HuH-7.5 (cell line): ENCODE data around the gene TMEM255B.

ENCODE experiments used
- DNase-seq: peaks from one replicate; pipeline ENCODE4 v3.0.0; 2011; ENCODE audit warnings: low spot score

Gene TMEM255B

DNA sequence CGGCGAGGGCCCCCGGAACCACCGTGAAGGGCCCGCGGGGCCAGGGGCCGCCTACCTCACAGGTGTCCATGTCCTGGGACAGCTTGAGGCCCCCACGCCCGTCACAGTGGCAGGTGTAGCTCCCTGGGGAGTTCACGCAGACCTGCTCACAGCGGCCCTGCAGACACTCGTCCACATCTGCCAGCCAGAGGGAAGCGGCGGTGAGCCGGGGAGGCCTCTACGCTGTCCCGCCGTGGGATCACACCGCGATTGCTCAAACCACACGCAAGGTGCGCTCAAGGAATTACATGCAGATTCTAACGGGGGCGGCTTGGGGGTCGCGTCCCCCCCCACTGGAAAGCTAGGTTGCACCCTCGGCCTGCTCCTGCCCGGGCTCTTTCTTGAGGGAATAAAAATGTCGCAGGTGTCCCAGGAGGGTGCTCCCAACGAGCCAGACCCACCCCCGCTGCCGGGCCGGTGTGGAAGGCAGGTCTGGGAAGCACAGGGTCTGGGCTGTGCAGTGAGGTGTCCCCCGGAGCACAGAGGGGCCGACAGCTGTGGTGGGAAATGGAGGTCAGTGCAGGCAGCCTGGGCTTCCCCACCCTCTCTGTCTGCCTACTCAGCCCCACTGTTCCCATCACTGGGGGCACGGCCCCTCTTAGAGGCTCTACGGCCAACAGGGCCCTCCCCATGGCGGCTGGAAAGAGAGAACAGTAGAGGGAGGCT is 75.6 kb downstream of the TMEM255B start:
- no peak for DNase-seq

DNA sequence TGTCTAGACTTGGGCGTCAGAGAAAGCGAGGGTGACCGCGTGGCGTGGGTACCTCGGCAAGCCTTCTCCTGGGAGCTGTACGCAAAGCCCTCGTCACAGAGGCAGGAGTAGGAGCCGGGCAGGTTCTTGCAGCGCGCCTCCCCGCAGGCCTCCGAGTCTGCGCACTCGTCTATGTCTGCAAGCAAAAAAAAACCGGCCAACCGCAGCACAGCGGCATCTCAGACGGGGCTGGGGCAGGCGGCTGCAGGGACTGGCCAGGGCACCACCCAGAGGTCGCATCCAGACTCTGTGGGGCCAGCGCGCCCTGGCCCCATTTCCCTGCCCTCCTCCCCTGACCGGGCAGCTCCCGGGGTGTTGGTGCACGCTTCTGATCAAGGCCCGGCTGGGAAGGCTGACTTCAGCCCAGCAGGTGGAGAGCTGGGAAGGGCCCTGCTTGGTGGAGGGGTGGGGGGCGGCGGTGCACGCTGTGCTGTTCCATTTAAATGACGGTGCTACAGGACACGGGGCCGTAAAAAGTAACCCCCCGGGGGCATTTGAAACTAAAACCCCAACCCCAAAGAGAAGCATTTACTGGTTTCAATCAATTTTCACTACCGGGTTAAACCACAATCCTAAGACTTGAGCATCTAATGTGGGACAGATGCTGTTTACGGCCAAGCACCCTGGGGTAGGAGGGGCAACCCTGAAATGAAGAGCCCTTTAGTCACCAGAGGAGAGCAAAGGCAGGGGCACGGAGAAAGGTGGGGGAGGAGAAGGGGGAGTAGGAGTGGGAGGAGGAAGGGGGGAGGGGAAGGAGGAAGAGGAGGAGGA is 76.6 kb downstream of the TMEM255B start:
- DNase-seq: no peak

DNA sequence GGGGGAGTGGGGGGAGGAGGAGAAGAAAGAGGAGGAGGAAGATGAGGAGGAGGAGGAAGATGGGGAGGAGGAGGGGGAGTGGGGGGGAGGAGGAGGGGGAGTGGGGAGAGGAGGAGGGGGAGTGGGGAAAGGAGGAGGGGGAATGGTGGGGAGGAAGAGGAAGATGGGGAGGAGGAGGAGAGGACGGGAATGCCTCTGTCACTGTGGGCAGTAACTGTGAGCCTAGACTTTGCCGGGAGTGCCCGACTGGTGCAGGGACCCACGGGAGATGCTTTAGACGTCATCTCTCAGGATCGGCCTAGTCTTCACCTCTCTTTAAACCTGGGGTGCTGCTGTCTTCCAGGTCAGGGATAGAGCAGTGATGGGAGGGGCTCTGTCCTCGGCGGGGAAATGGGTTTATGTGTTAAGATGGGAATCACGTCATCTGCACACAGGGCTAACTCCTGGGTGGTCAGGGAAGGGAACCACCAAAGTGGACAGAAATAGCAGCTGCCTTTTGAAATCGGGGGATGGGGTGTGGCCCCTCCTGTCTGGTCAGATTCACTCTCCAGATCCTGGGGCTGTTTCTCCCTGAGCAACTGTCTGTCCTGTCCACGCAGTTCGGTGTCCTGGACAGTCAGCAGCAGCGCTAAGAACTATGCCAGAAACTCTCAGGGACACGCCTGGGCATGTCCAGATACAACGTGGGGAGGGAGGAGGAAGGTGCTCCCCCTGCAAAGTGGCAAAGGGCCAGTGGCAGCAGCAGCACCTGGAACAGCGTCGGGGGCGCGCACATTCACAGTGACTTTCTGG is 77.9 kb downstream of the TMEM255B start:
- DNase-seq: no peak

DNA sequence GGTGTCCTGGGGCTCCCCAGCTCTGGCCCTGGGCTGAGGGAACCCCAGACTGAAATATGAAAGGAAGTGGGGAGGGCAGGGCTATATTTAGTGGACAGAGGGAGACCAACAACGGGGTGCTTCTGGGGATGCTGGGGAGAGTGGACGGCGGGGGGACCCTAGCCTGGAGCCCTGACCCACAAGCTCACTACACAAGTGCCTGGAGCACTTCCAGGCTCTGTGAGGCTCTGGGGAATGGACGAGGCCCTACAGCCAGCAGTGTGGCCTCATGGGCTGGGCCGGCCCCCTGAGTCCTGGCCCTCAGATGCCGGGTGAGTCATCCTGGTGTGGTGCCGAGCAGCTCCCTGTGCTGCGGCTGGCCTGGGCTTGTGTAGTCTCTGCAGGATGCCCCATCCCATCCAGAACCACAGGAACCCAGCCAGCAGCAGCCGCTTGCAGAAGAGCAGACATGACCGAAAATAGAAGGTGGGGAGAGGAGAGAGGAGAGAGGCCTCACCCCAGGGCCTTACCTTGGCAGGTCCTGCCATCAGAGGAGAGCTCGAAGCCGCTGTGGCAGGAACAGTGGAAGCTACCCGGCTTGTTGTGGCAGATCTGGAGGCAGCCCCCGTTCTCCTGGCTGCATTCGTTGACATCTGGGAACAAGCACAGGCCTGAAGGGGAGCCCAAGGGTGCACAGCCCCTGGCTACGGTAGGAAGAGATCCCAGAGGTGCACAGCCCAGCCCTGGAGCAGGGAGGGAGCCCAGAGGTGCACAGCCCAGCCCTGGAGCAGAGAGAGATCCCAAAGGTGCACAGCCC is 78.7 kb downstream of the TMEM255B start:
- no peak for DNase-seq

DNA sequence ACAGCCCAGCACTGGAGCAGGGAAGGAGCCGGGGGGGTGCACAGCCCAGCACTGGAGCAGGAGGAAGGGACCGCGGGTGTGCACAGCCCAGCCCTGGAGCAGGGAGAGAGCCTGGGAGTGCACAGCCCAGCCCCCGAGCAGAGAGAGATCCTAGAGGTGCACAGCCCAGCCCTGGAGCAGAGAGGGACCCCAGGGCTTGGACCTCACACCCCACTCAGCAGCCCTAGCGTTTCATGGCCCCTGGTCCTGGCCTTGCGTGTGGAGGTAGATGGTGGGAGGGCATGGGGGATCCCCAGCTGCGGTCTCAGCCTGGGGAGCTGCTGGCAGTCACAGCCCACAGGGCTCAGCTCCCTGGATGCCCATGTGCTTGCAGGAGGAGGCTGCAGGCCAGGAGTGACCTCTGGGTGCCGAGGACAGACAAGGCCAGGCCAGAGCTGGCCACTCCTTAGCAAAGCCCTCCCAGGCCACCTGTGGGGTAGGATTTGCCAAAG is 79.7 kb downstream of the TMEM255B start:
- DNase-seq: no peak

DNA sequence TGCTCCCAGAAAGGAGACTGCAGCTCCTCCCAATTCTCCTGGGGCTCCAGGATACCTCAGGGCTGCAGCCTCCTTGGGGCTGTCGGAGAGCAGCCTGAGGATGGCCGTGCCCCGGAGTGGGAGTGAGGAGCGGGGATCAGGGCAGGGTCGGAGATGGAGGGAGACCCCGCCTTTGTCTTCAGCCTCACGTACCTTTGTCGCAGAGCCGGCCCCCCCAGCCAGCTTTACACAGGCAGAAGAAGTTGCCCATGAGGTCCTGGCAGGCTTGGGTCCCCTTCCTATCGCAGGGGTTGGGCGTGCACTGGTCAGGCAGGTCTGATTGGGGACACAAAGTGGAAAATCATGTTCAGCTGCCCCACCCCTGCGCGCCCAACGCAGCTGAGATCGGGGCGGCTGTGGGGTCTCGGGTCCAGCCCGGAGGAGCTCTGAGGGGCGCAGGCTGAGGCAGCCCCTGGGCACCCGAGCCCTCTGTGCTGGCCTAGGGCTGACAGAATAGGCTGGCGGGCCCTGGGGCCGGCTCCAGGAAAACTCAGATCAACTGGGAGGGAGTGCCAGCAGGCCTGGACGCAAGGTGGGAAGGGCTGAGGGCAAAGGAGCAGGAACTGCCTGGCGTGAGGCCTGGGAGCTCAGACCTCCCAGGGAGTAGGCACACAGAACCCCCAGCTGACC is 80.6 kb downstream of the TMEM255B start:
- no peak for DNase-seq

DNA sequence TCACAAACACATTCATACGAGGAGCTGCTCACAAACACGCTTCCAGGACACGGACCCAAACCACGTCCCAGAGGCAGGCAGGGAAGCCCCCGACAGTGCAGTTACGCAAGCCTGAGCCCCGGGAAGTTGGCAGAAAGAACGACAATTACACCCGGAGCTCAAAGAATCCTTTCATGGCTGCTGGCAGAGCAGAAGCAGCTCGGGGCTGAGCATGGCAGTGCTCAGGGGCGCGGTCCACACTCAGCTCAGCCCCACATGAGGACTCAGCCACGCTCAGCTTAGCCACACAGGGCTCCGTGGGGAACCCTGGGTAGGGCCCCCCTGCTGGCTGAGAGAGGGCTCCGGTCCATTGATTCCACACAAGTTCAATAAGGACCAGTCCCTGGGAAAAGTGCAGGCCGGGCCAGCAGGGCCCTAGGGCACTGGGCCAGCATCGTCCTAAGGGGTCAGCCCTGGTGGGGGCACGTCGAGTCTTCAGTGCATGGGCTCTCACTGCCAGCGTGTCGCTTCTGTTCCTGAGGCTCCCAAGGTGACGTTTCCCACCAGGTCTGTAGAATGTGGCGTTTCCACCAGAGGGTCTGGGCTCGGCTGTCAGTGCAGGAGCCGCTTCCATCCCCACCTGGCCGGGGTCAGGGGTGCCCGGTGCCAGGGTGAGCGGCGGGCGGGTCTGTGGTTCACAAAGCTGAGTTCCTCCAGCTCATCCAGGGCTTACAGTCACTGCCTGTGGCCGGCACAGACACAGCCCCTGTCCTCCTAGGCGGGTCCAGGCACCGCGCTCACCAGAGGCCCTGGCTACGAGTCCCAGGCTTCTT is 81.7 kb downstream of the TMEM255B start:
- DNase-seq: no peak

DNA sequence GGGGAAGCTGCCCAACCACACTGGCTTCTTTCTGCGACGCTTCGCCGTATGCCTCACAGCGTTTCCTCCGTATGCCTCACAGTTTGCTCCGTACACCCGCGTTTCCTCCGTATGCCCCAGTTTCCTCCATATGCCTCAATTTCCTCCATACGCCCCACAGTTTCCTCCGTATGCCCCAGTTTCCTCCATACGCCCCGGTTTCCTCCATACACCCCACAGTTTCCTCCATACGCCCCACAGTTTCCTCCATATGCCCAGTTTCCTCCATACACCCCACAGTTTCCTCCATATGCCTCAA is 82.3 kb downstream of the TMEM255B start:
- DNase-seq: no peak

DNA sequence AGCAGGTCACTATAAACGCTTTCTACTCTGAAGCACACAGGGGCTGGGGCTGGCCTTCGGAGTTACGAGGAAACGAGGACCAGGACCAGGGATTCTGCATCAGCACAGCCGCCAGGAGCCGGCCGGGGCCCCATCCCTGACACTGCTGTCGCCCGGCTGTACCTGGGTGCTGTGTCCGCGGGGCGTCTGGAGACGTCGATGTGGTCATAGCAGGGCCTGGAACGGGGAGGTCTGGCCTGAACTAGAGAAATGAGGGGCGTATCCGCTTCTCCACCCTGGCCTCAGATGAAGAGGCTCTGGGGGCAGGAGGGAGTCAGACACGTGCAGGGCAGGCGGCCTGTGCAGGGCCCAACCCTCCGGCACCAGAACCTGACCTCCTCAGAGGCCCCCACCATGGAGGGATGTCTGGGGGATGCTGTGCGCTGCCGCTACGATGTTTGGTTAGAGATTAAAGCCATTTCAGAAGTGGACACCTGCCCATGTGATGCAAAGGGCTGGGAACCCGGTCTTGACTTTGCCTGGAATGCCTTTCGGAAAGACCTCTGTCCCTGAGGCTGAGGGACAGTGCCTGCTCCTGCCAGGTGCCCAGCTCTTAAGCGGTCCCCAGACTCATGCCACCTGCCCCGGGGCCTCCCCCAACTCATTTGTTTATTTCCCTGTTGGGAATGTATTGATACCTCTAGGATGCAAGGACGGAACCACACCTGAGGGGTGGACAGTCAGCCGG is 83.5 kb downstream of the TMEM255B start:
- no peak for DNase-seq

DNA sequence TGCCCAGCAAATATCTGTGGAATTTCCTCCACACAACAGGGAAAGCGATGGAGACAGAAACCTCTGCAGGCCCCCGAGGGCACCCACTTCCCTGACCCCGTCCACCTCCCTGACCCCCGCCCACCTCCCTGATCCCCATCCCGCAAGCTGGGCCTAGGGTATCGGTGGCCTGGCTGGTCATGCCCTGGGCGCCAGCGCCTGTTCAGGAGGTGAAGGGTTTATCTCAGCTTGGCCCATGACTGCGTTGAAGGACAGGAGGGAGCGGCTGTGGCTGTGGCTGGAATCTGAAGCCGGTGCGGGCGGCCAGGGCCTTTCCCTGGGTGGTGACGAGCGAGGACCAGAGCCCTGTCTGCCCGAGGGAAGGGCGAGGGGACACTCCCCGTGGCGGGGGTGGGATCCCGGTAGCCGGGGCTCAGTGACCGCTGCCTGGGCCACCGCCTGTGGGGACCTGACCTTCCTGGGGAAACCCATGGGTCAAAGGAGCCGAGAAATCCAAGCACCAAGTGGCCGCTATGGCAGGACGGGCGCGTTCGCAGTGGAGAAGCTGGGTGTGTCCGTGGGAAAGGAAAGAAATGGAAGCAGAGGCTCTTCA is 84.1 kb downstream of the TMEM255B start:
- DNase-seq: no peak

DNA sequence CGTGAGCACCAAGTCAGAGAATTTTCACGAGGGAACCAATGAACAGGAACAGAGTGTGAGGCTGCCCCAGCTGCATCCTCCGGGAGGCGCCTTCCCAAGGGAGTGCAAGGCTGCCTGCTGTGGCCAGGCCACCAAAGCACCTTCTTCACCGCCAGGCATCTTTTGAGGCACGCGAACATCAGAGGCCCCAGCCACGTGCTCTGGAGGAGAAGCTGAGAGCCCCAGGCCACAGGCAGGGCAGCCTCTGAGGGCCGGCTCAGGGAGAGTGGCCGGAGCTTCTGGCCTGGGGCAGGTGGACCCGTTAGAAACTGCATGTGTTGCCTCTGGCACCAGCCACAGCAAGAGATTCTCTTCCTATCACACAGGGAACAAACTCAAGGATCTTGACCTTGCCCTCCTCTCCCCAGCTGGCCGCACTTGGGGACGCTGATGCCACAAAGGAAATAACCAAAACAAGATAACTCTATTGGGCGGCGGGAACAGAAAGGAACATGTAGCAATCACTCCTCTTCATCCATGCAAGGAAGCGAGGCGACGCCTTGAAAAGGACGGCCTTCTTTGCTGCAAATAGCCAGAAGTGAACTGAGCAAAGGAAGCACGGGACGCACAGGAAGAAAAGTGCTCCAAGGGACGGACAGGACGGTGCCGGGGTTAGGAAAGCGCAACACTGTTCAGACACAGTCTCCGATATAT is 85.0 kb downstream of the TMEM255B start:
- no peak for DNase-seq

DNA sequence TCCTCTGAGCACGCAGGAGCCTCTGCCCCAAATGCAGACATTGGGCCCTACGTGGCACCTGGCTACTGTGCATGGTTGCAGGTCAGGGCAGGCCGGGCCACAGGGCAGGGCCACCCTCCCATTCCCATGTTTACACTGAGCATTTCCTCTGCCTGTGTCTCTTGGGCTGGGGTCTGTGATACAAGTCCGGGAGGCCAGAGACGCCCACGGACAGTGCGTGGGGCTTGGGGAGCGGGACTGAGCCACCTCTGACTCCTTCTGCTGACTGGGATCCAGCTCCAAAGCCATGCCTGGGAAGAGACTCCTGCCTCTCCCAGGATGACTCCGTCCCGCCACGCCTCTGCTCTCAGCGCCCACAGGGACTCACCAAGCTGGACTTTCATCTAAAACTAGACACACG is 86.0 kb downstream of the TMEM255B start:
- no peak for DNase-seq

DNA sequence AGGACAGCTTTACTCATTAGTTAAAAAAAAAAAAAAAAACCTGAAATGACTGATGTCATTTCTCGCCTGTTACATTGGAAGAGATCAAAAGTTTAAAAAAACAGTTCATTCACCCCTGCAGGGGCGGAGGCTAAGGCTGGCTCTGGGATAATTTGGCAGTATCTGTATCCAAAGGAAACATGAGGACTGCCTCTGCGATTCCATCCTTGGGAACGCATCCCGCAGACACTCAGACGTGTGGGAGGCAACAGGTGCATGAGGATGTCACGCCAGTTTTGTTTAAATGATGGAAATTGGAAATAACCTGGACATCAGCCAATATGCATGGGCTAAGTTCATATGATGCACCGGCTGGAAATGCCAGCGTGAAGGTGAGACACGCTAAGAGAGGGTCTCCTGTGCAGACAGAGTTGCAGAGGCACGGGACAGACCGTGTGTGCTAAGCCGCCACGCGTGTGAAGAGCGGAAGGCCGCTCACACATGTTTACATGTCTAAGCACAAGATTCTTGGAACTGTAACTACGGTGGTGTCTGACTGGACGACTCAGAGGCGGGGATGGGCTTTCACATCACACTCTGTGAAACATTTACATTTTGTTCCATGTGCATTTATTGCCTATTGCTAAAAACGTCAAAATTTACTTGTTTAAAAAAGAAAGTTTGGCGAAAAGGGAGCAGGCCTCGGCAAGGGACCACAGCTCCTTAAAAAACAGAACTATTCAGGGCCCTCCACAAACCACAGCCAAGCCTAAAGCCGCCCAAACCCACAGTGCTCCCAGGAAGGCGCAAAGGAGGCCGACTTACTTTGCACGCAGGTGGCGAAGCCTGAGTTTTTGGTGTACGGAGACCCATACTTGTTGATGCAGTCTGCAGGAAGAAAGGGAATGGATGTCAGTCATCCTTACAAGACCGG is 87.0 kb downstream of the TMEM255B start:
- no peak for DNase-seq

DNA sequence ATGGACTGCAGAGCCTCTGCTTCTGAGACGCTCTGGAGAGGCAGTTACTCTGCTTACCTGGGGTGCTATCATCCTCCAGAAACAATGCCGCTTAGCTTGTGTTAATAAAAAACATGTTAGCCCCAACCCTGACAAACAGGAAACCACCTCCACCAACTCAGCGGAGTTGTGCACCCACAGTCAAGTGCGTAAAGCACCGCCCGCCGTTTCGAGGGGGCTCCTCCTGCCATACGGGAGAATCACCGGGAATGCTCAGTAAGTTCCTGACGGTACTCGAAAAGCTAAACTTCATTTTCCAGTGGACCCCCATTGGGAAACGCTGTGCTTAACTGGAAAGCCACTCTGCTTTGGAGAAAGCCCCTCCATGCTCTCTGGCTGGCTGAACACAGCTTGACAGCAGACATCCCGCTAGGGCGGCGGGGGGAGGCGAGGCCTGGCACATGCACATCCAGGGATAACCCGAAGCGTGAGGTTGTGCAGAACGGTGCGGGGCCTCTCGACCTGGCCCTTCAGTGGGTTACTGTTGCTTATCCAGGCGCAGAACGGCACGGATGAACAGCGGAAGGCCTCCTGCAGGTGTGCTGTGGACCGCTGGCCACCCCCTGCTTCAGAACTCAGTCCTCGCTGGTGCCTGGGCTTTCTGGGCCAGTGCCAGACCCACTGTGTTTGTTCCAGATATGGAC is 87.8 kb downstream of the TMEM255B start:
- DNase-seq: no peak

DNA sequence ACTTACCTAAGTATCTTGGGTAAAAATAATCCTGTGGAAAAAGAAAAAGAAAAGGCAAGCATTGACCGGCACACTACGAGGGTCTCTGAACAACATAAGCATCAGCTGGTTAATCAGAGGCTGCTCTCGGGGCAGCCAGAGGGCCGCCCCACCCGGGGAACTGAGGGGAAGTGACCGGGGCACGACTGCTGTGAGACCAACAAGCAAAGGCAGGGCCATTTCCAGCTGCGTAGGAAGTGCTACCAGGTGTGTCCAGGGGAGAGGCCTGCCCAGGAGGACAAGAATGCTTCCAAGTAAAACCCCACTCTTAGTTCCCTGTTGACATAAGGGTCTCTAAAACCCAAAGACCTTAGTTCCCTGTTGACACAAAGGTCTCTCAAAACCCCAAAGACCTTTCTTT is 89.0 kb downstream of the TMEM255B start:
- no peak for DNase-seq

DNA sequence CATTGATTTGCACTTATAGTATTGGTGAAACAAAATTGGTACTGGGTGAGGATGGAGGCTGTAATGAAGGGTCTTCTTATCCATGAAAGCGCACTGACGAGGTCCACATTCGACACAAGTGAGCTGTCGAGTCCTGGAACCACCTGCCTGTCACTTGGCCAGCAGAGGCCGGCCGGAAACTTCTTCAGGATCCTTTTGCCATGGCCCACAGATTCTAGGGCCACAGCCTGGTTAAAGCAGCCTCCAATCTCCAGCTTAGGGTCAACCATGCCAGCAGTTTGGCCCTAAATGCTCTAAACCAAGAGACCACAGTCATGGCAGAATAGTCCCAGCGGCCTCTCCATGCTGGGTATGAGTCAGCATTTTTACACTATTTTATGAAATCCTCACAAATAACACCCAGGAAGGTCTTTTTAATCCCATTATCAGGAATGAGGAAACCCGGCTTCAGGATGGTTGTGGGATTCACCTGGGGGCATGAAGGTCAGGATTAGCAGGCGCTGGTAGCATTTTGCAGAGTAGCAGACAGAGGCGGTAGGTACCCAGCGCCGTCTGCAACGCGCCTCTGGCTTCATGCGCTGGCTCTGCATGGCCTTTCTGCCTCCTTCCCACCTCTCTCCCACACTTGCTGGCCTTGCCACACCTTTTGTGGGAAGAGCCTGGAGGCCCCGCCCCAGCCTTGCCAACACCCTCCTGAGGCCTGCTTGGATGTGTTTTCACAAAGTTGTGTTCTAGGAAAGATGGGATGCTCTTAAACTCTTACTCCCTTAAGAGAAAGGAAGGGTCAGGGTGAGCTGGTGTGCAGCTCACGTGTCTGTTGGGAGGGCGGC is 89.6 kb downstream of the TMEM255B start:
- DNase-seq: no peak
